ENCODE data around the gene PCBP3. TPM values are rescaled to one million over a fixed set of nuclear protein-coding genes. Genes with fewer than 3 reads are reported as not detected.

PCBP3 gene
- not detected in 2 replicates for total RNA-seq (2014; rRNA removed; shearing (Covaris generic); ENCODE audit: low replicate concordance)

- Histone ChIP-seq H3K9ac (ENCODE audit: low read length) (no peak within 1 kb of the TSS), H3K9me3 (ENCODE audit: low read length) (no peaks in the 10 kb centered on the region), H3K27ac (ENCODE audit: low read length) (no peak within 1 kb of the TSS), H3K27me3 (ENCODE audit: low read length) (no peaks in the 10 kb centered on the region), H3K36me3 (ENCODE audit: insufficient read depth, low read length) (no peaks in the 10 kb centered on the region), H3K4me2 (ENCODE audit: low read depth, low read length, poor library complexity, severe bottlenecking) (no peak within 1 kb of the TSS), H3K9me2 (replicated peaks; ENCODE audit: insufficient read depth, low read length) (no peaks in the 10 kb centered on the region), H3K4me1 (ENCODE audit: low read length) (peaks cover 14% of the 10 kb centered on the region), H4K20me1 (ENCODE audit: insufficient read depth, low read depth, low read length) (no peaks in the 10 kb centered on the region), H3K79me2 (ENCODE audit: low read length) (no peaks in the 10 kb centered on the region), H3K4me3 (ENCODE audit: low read length) (no peak within 1 kb of the TSS), H2AFZ (ENCODE audit: low read length) (no peak within 1 kb of the TSS)
- DNase-seq: no peak
Observed at GRCh38 chr21:45643021-45643980, at the start of gene PCBP3. Gene PCBP3, plus strand, starts transcription at chr21:45643725. Its CDS starts 206,361 bp downstream, at chr21:45850086.

- Histone ChIP-seq H3K9me3 (ENCODE audit: low read length) (no peaks in the 10 kb centered on the region; the same call in 1 of the 2 replicates), H3K27ac (ENCODE audit: low read length) (no peak overlapping the region), H3K4me3 (ENCODE audit: low read length) (no peak overlapping the region), H3K36me3 (ENCODE audit: insufficient read depth, low read length) (no peaks in the 10 kb centered on the region), H3K9ac (ENCODE audit: low read length) (no peak overlapping the region), H3K9me2 (replicated peaks; ENCODE audit: insufficient read depth, low read length) (no peaks in the 10 kb centered on the region), H3K79me2 (ENCODE audit: low read length) (no peaks in the 10 kb centered on the region), H3K4me2 (ENCODE audit: low read depth, low read length, poor library complexity, severe bottlenecking) (no peak overlapping the region), H3K4me1 (ENCODE audit: low read length) (peaks cover 23% of the 10 kb centered on the region), H3K27me3 (ENCODE audit: low read length) (no peaks in the 10 kb centered on the region), H4K20me1 (ENCODE audit: insufficient read depth, low read depth, low read length) (no peaks in the 10 kb centered on the region), H2AFZ (ENCODE audit: low read length) (no peak overlapping the region)
- no peak for DNase-seq
Observed at GRCh38 chr21:45594721-45595489, 48.6 kb upstream of the PCBP3 start.

GRCh38 chr21:45595574-45596295 is 47.8 kb upstream of the PCBP3 start:
- no peak overlapping the region for H3K4me3 ChIP-seq (ENCODE audit: low read length)
- no peak for DNase-seq
- H3K36me3 ChIP-seq (ENCODE audit: insufficient read depth, low read length): no peaks in the 10 kb centered on the region
- no peaks in the 10 kb centered on the region for H3K9me2 ChIP-seq (replicated peaks; ENCODE audit: insufficient read depth, low read length)
- H2AFZ ChIP-seq (ENCODE audit: low read length): no peak overlapping the region
- H3K4me1 ChIP-seq (ENCODE audit: low read length): peaks cover 23% of the 10 kb centered on the region
- H3K79me2 ChIP-seq (ENCODE audit: low read length): no peaks in the 10 kb centered on the region
- no peak overlapping the region for H3K9ac ChIP-seq (ENCODE audit: low read length)
- H3K27ac ChIP-seq (ENCODE audit: low read length): no peak overlapping the region
- no peaks in the 10 kb centered on the region; the same call in 1 of the 2 replicates for H3K9me3 ChIP-seq (ENCODE audit: low read length)
- H3K4me2 ChIP-seq (ENCODE audit: low read depth, low read length, poor library complexity, severe bottlenecking): no peak overlapping the region
- no peaks in the 10 kb centered on the region for H4K20me1 ChIP-seq (ENCODE audit: insufficient read depth, low read depth, low read length)
- no peaks in the 10 kb centered on the region for H3K27me3 ChIP-seq (ENCODE audit: low read length)

GRCh38 chr21:45596704-45597318 is 46.7 kb upstream of the PCBP3 start:
- no peaks in the 10 kb centered on the region for H3K9me2 ChIP-seq (replicated peaks; ENCODE audit: insufficient read depth, low read length)
- peak; percentile 85 for DNase-seq
- no peaks in the 10 kb centered on the region for H3K27me3 ChIP-seq (ENCODE audit: low read length)
- H3K36me3 ChIP-seq (ENCODE audit: insufficient read depth, low read length): no peaks in the 10 kb centered on the region
- H3K4me3 ChIP-seq (ENCODE audit: low read length): no peak overlapping the region
- peaks cover 20% of the 10 kb centered on the region for H3K4me1 ChIP-seq (ENCODE audit: low read length)
- H3K27ac ChIP-seq (ENCODE audit: low read length): no peak overlapping the region
- H3K79me2 ChIP-seq (ENCODE audit: low read length): no peaks in the 10 kb centered on the region
- H2AFZ ChIP-seq (ENCODE audit: low read length): no peak overlapping the region
- H3K9ac ChIP-seq (ENCODE audit: low read length): no peak overlapping the region
- no peaks in the 10 kb centered on the region; the same call in 1 of the 2 replicates for H3K9me3 ChIP-seq (ENCODE audit: low read length)
- H4K20me1 ChIP-seq (ENCODE audit: insufficient read depth, low read depth, low read length): no peaks in the 10 kb centered on the region
- no peak overlapping the region for H3K4me2 ChIP-seq (ENCODE audit: low read depth, low read length, poor library complexity, severe bottlenecking)

- no peaks in the 10 kb centered on the region for H3K36me3 ChIP-seq (ENCODE audit: insufficient read depth, low read length)
- no peaks in the 10 kb centered on the region for H4K20me1 ChIP-seq (ENCODE audit: insufficient read depth, low read depth, low read length)
- DNase-seq: no peak
- no peak overlapping the region for H2AFZ ChIP-seq (ENCODE audit: low read length)
- no peaks in the 10 kb centered on the region for H3K79me2 ChIP-seq (ENCODE audit: low read length)
- H3K9ac ChIP-seq (ENCODE audit: low read length): no peak overlapping the region
- peaks cover under 1% of the 10 kb centered on the region; the same call in 1 of the 2 replicates for H3K9me3 ChIP-seq (ENCODE audit: low read length)
- no peaks in the 10 kb centered on the region for H3K9me2 ChIP-seq (replicated peaks; ENCODE audit: insufficient read depth, low read length)
- H3K4me1 ChIP-seq (ENCODE audit: low read length): peaks cover 10% of the 10 kb centered on the region
- H3K4me3 ChIP-seq (ENCODE audit: low read length): no peak overlapping the region
- H3K4me2 ChIP-seq (ENCODE audit: low read depth, low read length, poor library complexity, severe bottlenecking): no peak overlapping the region
- no peak overlapping the region for H3K27ac ChIP-seq (ENCODE audit: low read length)
- no peaks in the 10 kb centered on the region for H3K27me3 ChIP-seq (ENCODE audit: low read length)
Observed at GRCh38 chr21:45598109-45598508, 45.4 kb upstream of the PCBP3 start.

GRCh38 chr21:45598666-45599065 is 44.9 kb upstream of the PCBP3 start:
- Histone ChIP-seq H3K4me2 (ENCODE audit: low read depth, low read length, poor library complexity, severe bottlenecking) (no peak overlapping the region), H3K36me3 (ENCODE audit: insufficient read depth, low read length) (no peaks in the 10 kb centered on the region), H3K27ac (ENCODE audit: low read length) (no peak overlapping the region), H4K20me1 (ENCODE audit: insufficient read depth, low read depth, low read length) (no peaks in the 10 kb centered on the region), H3K4me1 (ENCODE audit: low read length) (peaks cover 9% of the 10 kb centered on the region), H3K9ac (ENCODE audit: low read length) (no peak overlapping the region), H2AFZ (ENCODE audit: low read length) (no peak overlapping the region), H3K79me2 (ENCODE audit: low read length) (no peaks in the 10 kb centered on the region), H3K27me3 (ENCODE audit: low read length) (no peaks in the 10 kb centered on the region), H3K4me3 (ENCODE audit: low read length) (no peak overlapping the region), H3K9me3 (ENCODE audit: low read length) (peaks cover 6% of the 10 kb centered on the region; the same call in 1 of the 2 replicates), H3K9me2 (replicated peaks; ENCODE audit: insufficient read depth, low read length) (no peaks in the 10 kb centered on the region)
- DNase-seq: no peak

GRCh38 chr21:45599146-45599581 is 44.4 kb upstream of the PCBP3 start:
- H3K27me3 ChIP-seq (ENCODE audit: low read length): no peaks in the 10 kb centered on the region
- H2AFZ ChIP-seq (ENCODE audit: low read length): no peak overlapping the region
- H3K9me3 ChIP-seq (ENCODE audit: low read length): peaks cover 8% of the 10 kb centered on the region; the same call in 1 of the 2 replicates
- H4K20me1 ChIP-seq (ENCODE audit: insufficient read depth, low read depth, low read length): no peaks in the 10 kb centered on the region
- no peaks in the 10 kb centered on the region for H3K36me3 ChIP-seq (ENCODE audit: insufficient read depth, low read length)
- no peak for DNase-seq
- H3K4me1 ChIP-seq (ENCODE audit: low read length): peaks cover 5% of the 10 kb centered on the region
- H3K9me2 ChIP-seq (replicated peaks; ENCODE audit: insufficient read depth, low read length): no peaks in the 10 kb centered on the region
- no peak overlapping the region for H3K27ac ChIP-seq (ENCODE audit: low read length)
- H3K79me2 ChIP-seq (ENCODE audit: low read length): no peaks in the 10 kb centered on the region
- H3K4me3 ChIP-seq (ENCODE audit: low read length): no peak overlapping the region
- H3K4me2 ChIP-seq (ENCODE audit: low read depth, low read length, poor library complexity, severe bottlenecking): no peak overlapping the region
- H3K9ac ChIP-seq (ENCODE audit: low read length): no peak overlapping the region
